ENCODE results near the gene PTTG1.

PTTG1 gene

GRCh38 chr5:160475864-160476438 is 54.3 kb downstream of the PTTG1 start:
- DNase-seq: no peak

GRCh38 chr5:160477266-160477970 is 55.8 kb downstream of the PTTG1 start:
- DNase-seq: no peak

- no peak for DNase-seq
Observed at GRCh38 chr5:160478163-160478562, 56.5 kb downstream of the PTTG1 start.

Measured in KG1 (cell line).